NT2/D1 (cell line): ENCODE data around the gene SMS.

Experiments used
- DNase-seq: peaks from one replicate; pipeline ENCODE4 v3.0.0-alpha.2; 2011; ENCODE audit warnings: low read depth, low spot score
- H3K27me3 ChIP-seq: 2 replicates; pipeline ENCODE4 v1.6.0; 2011; ENCODE audit warnings: mild to moderate bottlenecking; ENCODE audit not compliant: insufficient read length, insufficient read depth
- H3K36me3 ChIP-seq: 2 replicates; pipeline ENCODE4 v1.6.1; 2011; ENCODE audit warnings: mild to moderate bottlenecking, low read length, mixed read lengths; ENCODE audit not compliant: insufficient read depth, insufficient read length
- H3K4me1 ChIP-seq: 2 replicates; pipeline ENCODE4 v1.5.1; 2011; ENCODE audit not compliant: insufficient read depth, insufficient read length
- H3K4me3 ChIP-seq: 2 replicates; pipeline ENCODE4 v1.5.1; 2011; ENCODE audit warnings: low read depth; ENCODE audit not compliant: insufficient read length
- H3K9ac ChIP-seq: 2 replicates; pipeline ENCODE4 v1.6.0; 2011; ENCODE audit warnings: low read depth; ENCODE audit not compliant: insufficient read length
- H3K9me3 ChIP-seq: 2 replicates; pipeline ENCODE4 v1.5.1; 2011; ENCODE audit warnings: mild to moderate bottlenecking, low read length; ENCODE audit not compliant: insufficient read depth
- SUZ12 ChIP-seq: IDR thresholded peaks from 2 replicates; pipeline ENCODE4 v1.6.1; 2011; ENCODE audit not compliant: insufficient read length, insufficient read depth; ENCODE audit errors: extremely low read depth
- YY1 ChIP-seq: IDR thresholded peaks from 2 replicates; pipeline ENCODE4 v1.6.1; 2011; ENCODE audit not compliant: insufficient read length, insufficient read depth
- ZNF274 ChIP-seq: IDR thresholded peaks from 2 replicates; pipeline ENCODE4 v1.6.1; 2011; ENCODE audit warnings: mild to moderate bottlenecking, low read depth, low read length

SMS gene

GRCh38 chrX:21940356-21940829 lies at the start of gene SMS:
TSS of gene SMS (plus strand) at chrX:21940709. CDS start at chrX:21940825, 116 bp downstream.
- Histone ChIP-seq H3K4me3 (peak within 1 kb of the TSS; percentile 71), H3K9me3 (no peaks in the 10 kb centered on the region), H3K9ac (peak within 1 kb of the TSS; percentile 88), H3K27me3 (peaks cover 8% of the 10 kb centered on the region), H3K36me3 (peaks cover 18% of the 10 kb centered on the region), H3K4me1 (peaks cover 5% of the 10 kb centered on the region)
- TF ChIP-seq YY1, result no peak
- no peak for TF ChIP-seq ZNF274
- no peak for TF ChIP-seq SUZ12
- DNase-seq, result peak; percentile 40

DNA sequence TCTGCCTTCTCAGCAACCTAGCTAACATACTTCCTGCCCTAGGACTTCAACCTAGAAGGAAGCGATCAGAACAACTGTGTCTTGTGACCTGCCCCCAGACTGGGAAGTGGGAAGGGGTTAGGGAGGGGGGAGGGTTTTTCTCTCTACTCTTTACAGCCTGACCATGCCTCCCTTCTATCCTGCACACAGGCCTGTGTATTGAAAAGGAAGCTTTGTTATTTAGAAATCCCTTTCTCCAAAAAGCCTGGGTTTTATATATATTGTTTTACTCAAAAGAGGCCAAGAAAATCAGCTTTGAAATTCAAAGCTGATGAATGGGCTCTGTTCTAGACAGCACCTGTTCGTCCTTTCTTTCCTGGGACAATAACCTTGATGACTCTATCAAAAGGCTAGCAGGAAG lies 35.2 kb upstream of the SMS start:
- no peak for DNase-seq
- H3K36me3 ChIP-seq, result no peaks in the 10 kb centered on the region
- TF ChIP-seq YY1 (no peak), ZNF274 (no peak), SUZ12 (no peak)
- no peaks in the 10 kb centered on the region for H3K4me1 ChIP-seq
- H3K9ac ChIP-seq, result no peak overlapping the region
- H3K9me3 ChIP-seq, result no peaks in the 10 kb centered on the region
- H3K4me3 ChIP-seq, result no peak overlapping the region
- H3K27me3 ChIP-seq, result no peaks in the 10 kb centered on the region

DNA sequence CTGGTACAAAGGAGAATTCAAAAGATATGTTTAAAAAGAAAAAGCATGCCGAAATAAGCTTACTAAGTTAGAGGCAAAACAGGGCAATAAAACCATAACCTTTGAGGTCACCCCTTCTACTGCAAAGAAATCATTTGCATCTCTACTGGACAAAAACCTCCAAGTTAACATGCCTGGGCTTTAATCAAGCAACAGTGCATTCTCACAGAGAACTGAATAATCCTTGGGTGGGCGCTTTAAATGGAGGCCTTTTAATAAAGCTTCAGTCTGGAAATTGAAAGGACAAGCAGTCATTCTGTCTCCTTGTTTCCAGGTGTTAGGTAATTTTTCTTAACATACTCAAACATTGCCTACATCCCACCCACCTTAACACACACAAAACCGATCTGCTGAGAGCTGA lies 34.6 kb upstream of the SMS start:
- TF ChIP-seq SUZ12 (no peak), YY1 (no peak), ZNF274 (no peak)
- no peaks in the 10 kb centered on the region for H3K4me1 ChIP-seq
- no peaks in the 10 kb centered on the region for H3K36me3 ChIP-seq
- DNase-seq, result no peak
- H3K4me3 ChIP-seq, result no peak overlapping the region
- H3K9me3 ChIP-seq, result no peaks in the 10 kb centered on the region
- H3K9ac ChIP-seq, result no peak overlapping the region
- no peaks in the 10 kb centered on the region for H3K27me3 ChIP-seq

DNA sequence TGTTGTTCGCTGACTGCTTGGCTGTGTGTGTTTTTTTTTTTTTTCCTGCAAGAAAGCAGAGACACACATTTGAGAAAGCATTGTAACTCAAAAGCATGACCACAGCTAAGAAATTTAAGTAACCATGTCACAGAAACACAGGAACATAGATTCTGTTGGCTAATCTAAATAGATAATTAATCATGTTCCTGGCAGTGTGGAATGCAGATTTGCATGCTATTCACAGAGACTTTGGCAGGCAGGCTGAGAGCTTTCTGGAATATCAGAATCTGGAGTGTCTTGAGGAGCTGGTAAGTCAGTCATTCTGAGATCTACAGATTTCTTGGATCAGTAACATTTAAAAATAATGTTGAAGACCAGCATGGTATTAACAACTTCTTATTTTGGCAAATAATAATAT lies 33.2 kb upstream of the SMS start:
- H3K36me3 ChIP-seq, result no peaks in the 10 kb centered on the region
- no peak for DNase-seq
- H3K4me1 ChIP-seq, result no peaks in the 10 kb centered on the region
- no peak overlapping the region for H3K4me3 ChIP-seq
- no peaks in the 10 kb centered on the region for H3K27me3 ChIP-seq
- no peaks in the 10 kb centered on the region for H3K9me3 ChIP-seq
- H3K9ac ChIP-seq, result no peak overlapping the region
- TF ChIP-seq ZNF274, result no peak
- TF ChIP-seq SUZ12, result no peak
- TF ChIP-seq YY1, result no peak

DNA sequence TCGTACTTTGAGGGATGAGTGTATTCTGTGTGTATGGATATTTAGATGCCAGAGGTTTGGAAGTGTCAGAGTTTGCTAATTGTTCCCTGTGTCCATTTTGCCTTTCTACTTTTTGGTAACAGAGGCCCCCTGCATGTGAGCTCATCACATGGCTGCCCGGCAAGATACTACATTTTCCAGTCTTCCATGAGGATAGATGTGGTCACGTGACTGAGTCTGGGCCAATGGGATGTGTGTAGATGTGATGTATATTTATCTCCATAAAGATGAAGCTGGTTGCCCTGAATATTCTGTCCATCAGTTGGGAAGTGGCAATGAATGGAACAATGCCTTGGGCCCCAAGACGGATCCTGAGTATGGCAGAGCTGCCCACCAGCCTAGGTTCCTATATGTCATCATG lies 29.0 kb upstream of the SMS start:
- no peak for DNase-seq
- TF ChIP-seq YY1, result no peak
- TF ChIP-seq ZNF274, result no peak
- TF ChIP-seq SUZ12, result no peak
- no peak overlapping the region for H3K9ac ChIP-seq
- H3K9me3 ChIP-seq, result no peaks in the 10 kb centered on the region
- no peaks in the 10 kb centered on the region for H3K36me3 ChIP-seq
- H3K4me1 ChIP-seq, result no peaks in the 10 kb centered on the region
- no peaks in the 10 kb centered on the region for H3K27me3 ChIP-seq
- no peak overlapping the region for H3K4me3 ChIP-seq

GRCh38 chrX:21912220-21912619 lies 28.3 kb upstream of the SMS start:
- Histone ChIP-seq H3K36me3 (no peaks in the 10 kb centered on the region), H3K4me1 (no peaks in the 10 kb centered on the region), H3K27me3 (no peaks in the 10 kb centered on the region), H3K9ac (no peak overlapping the region), H3K4me3 (no peak overlapping the region), H3K9me3 (no peaks in the 10 kb centered on the region)
- DNase-seq, result no peak
- TF ChIP-seq YY1 (no peak), SUZ12 (no peak), ZNF274 (no peak)

GRCh38 chrX:21912989-21913388 lies 27.5 kb upstream of the SMS start:
- no peak for DNase-seq
- Histone ChIP-seq H3K9me3 (no peaks in the 10 kb centered on the region), H3K4me1 (no peaks in the 10 kb centered on the region), H3K27me3 (no peaks in the 10 kb centered on the region), H3K36me3 (no peaks in the 10 kb centered on the region), H3K4me3 (no peak overlapping the region), H3K9ac (no peak overlapping the region)
- no peak for TF ChIP-seq SUZ12
- no peak for TF ChIP-seq ZNF274
- TF ChIP-seq YY1, result no peak
